Tibial nerve (tissue), 4 donors: ENCODE measurements around the gene ZBTB11. TPM values are rescaled to one million over a fixed set of nuclear protein-coding genes. Genes with fewer than 3 reads are reported as not detected.
"Not testable (repeated sequence)": the region's sequence is repeated elsewhere in the genome, so short reads cannot be mapped to it uniquely, and the experiment has no call there.

Experiments used
- DNase-seq, 2 donors: peaks; one replicate each; pipeline ENCODE4 v3.0.0-alpha.2; 2019; ENCODE audit warnings: low spot score in 2 of 2
- H3K27ac ChIP-seq, 4 donors: fragments of 200-600 bp; sonication (generic) in 3 of 4; one replicate each; pipeline ENCODE4 v1.5.1; 2017 to 2019; ENCODE audit warnings: mild to moderate bottlenecking in 1 of 4
- H3K27me3 ChIP-seq, 2 donors: fragments of 200-600 bp; sonication (generic) in 1 of 2; one replicate each; pipeline versions ENCODE4 v1.5.1 to v1.6.0; 2017 to 2019
- H3K36me3 ChIP-seq, 3 donors: fragments of 200-600 bp; sonication (generic); one replicate each; pipeline ENCODE4 v1.5.1; 2018 to 2019
- H3K4me1 ChIP-seq, 4 donors: fragments of 200-600 bp; sonication (generic) in 3 of 4; one replicate each; pipeline ENCODE4 v1.5.1; 2017 to 2019
- H3K4me3 ChIP-seq, 4 donors: fragments of 200-600 bp; sonication (generic) in 3 of 4; one replicate each; pipeline ENCODE4 v1.5.1; 2017 to 2019; ENCODE audit warnings: mild to moderate bottlenecking in 1 of 4, moderate library complexity in 1 of 4
- H3K9me3 ChIP-seq, 4 donors: fragments of 200-600 bp; sonication (generic) in 3 of 4; one replicate each; pipeline ENCODE4 v1.5.1; 2017 to 2019
- EP300 ChIP-seq, 2 donors: sonication (generic); formaldehyde crosslinking; IDR thresholded peaks; one replicate each; pipeline ENCODE4 v1.6.1; 2017; ENCODE audit warnings: antibody characterized with exemption in 2 of 2, mild to moderate bottlenecking in 1 of 2
- POLR2A ChIP-seq, 2 donors: fragments of 450-650 bp; IDR thresholded peaks; one replicate each; pipeline ENCODE4 v1.6.1; 2017; ENCODE audit warnings: antibody characterized with exemption in 2 of 2, mild to moderate bottlenecking in 2 of 2, moderate library complexity in 2 of 2
- WGBS, 2 donors: methylation state at CpG; one replicate each; pipeline ENCODE4 v1.1.5; 2018; 5-methylcytosine and 5-hydroxymethylcytosine counted together
- total RNA-seq, 4 donors: library from RNA; depleted of rRNA; stranded (reverse); fragments of >200 nt; gene quantifications; one replicate each; pipeline ENCODE4 v1.1.0, GENCODE V29; 2016
- TF ChIP-seq, protein P1 (sequence below), 5 experiments: fragments of 200-600 bp in 3 of 5; fragments of 450-650 bp in 2 of 5; sonication (generic) in 3 of 5; IDR thresholded peaks; one replicate each; pipeline ENCODE4 v1.5.1; 2016 to 2019; ENCODE audit warnings: antibody characterized with exemption in 5 of 5, mild to moderate bottlenecking in 3 of 5, moderate library complexity in 2 of 5

The ZBTB11 gene
- total RNA-seq, 4 donors from 2014 or later: 18.3 to 20.5 (median 19.6) TPM

DNA sequence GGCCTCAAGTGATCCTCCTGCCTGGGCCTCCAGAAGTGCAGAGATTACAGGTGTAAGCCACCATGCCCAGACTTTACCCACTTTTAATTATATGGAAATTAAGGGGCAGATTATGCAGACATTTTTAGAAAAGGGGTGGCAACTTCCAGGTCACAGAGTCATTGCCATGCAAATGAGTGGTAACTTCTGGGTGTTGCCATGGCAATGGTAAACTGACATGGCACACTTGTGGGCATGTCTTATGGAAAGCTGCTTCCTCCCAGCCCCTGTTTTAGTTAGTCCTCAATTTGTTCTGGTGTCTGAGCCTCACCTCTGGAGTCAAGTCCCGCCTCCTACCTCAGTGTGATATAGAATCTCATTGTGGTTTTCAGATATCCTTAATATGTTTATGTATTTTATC, 53.3 kb downstream of the ZBTB11 start:
- TF ChIP-seq, protein P1, sequence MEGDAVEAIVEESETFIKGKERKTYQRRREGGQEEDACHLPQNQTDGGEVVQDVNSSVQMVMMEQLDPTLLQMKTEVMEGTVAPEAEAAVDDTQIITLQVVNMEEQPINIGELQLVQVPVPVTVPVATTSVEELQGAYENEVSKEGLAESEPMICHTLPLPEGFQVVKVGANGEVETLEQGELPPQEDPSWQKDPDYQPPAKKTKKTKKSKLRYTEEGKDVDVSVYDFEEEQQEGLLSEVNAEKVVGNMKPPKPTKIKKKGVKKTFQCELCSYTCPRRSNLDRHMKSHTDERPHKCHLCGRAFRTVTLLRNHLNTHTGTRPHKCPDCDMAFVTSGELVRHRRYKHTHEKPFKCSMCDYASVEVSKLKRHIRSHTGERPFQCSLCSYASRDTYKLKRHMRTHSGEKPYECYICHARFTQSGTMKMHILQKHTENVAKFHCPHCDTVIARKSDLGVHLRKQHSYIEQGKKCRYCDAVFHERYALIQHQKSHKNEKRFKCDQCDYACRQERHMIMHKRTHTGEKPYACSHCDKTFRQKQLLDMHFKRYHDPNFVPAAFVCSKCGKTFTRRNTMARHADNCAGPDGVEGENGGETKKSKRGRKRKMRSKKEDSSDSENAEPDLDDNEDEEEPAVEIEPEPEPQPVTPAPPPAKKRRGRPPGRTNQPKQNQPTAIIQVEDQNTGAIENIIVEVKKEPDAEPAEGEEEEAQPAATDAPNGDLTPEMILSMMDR (IDR thresholded peaks at IDR 0.05): no peak
- TF ChIP-seq POLR2A (IDR thresholded peaks at IDR 0.05) (no peak), EP300 (IDR thresholded peaks at IDR 0.05) (no peak)
- H3K27ac ChIP-seq: no peak overlapping the region
- DNase-seq: no peak
- no peaks in the 10 kb centered on the region for H3K36me3 ChIP-seq
- H3K9me3 ChIP-seq: peaks cover 0 to 8% (median 0%) of the 10 kb centered on the region in 4 donors
- no peaks in the 10 kb centered on the region for H3K27me3 ChIP-seq
- H3K4me1 ChIP-seq: no peaks in the 10 kb centered on the region
- H3K4me3 ChIP-seq: no peak overlapping the region
- 93 to 94% methylated on average over 1 of the region's 1 CpG for WGBS, 2 donors

DNA sequence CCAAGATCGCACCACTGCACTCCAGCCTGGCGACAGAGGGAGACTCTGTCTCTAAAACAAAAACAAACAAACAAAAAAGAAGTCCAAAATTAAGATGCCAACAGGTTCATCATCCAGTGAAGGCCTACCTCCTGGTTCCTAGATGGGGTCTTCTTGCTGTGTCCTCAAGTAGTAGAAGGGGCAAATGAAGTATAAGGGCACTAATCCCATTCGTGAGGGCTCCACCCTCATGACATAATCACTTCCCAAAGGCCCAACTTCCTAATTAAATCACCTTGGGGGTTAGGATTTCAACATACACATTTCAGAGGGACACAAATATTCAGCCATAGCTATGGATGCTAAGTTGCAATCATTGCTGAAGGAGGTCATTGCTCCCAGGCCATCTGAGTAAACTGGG, 57.2 kb downstream of the ZBTB11 start:
- no peak overlapping the region for H3K4me3 ChIP-seq
- no peak overlapping the region for H3K27ac ChIP-seq
- H3K4me1 ChIP-seq: no peaks in the 10 kb centered on the region
- H3K36me3 ChIP-seq: no peaks in the 10 kb centered on the region
- peaks cover 0 to 8% (median 0%) of the 10 kb centered on the region in 4 donors for H3K9me3 ChIP-seq
- TF ChIP-seq EP300 (IDR thresholded peaks at IDR 0.05) (no peak), POLR2A (IDR thresholded peaks at IDR 0.05) (no peak)
- TF ChIP-seq, protein P1 (IDR thresholded peaks at IDR 0.05): no peak
- no peaks in the 10 kb centered on the region for H3K27me3 ChIP-seq
- DNase-seq: no peak
- 90 to 97% methylated on average over 3 of the region's 3 CpGs for WGBS, 2 donors

DNA sequence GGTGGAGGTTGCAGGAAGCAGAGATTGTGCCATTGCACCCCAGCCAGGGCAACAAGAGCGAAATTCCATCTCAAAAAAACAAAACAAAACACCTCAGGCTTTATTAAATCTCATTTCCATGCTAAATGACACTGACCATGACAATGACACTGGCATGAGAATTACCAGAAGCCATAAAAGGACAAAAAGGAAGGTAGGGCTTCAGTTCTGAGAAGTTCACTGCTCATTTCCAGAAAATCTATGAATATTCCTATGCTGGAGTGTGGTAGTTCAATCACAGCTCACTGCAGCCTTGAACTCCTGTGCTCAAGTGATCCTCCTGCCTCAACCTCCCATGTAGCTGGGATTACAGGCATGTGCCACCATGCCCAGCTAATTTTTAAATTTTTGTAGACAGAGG, 58.2 kb downstream of the ZBTB11 start:
- H3K4me1 ChIP-seq: no peaks in the 10 kb centered on the region
- TF ChIP-seq, protein P1 (IDR thresholded peaks at IDR 0.05): no peak
- TF ChIP-seq POLR2A (IDR thresholded peaks at IDR 0.05) (no peak), EP300 (IDR thresholded peaks at IDR 0.05) (no peak)
- DNase-seq: no peak
- H3K27me3 ChIP-seq: no peaks in the 10 kb centered on the region
- no peak overlapping the region for H3K27ac ChIP-seq
- WGBS, 2 donors: 70 to 91% methylated on average over 1 of the region's 1 CpG
- H3K4me3 ChIP-seq: no peak overlapping the region
- H3K36me3 ChIP-seq: no peaks in the 10 kb centered on the region
- peaks cover 0 to 8% (median 0%) of the 10 kb centered on the region in 4 donors for H3K9me3 ChIP-seq

DNA sequence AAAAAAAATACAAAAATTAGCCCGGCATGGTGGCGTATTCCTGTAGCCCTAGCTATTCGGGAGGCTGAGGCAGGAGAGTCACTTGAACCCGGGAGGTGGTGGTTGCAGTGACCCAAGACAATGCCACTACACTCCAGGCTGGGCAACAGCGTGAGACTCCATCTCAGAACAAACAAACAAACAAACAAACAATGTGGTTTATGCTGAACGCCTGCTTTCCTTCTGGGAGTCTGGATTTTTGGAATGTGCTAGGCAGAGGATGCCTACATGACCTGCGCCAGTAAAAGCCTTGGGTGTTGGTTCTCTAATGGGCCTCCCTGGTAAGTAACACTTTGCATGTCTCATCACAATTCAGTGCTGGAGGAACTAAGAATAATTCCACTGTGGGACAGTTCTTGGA, 59.5 kb downstream of the ZBTB11 start:
- H3K9me3 ChIP-seq: peaks cover 0 to 8% (median 0%) of the 10 kb centered on the region in 4 donors
- no peaks in the 10 kb centered on the region for H3K36me3 ChIP-seq
- no peak for DNase-seq
- no peak overlapping the region for H3K4me3 ChIP-seq
- H3K27me3 ChIP-seq: no peaks in the 10 kb centered on the region
- TF ChIP-seq EP300 (IDR thresholded peaks at IDR 0.05) (no peak), POLR2A (IDR thresholded peaks at IDR 0.05) (no peak)
- TF ChIP-seq, protein P1 (IDR thresholded peaks at IDR 0.05): no peak
- H3K4me1 ChIP-seq: no peaks in the 10 kb centered on the region
- WGBS, 2 donors: 84 to 90% methylated on average over 7 of the region's 7 CpGs
- H3K27ac ChIP-seq: no peak overlapping the region

DNA sequence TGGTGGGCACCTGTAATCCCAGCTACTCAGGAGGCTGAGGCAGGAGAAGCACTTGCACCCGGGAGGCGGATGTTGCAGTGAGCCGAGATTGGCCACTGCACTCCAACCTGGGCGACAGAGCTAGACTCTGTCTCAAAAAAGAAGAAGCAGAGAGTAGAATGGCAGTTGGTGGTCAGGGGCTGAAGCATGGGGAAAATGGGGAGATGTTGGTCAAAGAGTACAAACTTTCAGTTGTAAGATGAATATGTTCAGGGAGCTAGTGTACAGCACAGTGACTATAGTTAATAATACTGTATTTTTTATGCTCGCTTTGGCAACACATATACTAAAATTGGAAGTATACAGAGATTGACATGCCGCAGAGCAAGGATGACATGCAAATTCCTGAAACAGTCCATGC, 61.4 kb downstream of the ZBTB11 start:
- Histone ChIP-seq H3K9me3 (peaks cover 0 to 8% (median 0%) of the 10 kb centered on the region in 4 donors), H3K27me3 (no peaks in the 10 kb centered on the region), H3K4me1 (no peaks in the 10 kb centered on the region), H3K36me3 (no peaks in the 10 kb centered on the region), H3K4me3 (no peak overlapping the region), H3K27ac (no peak overlapping the region)
- no peak for DNase-seq
- WGBS, 2 donors: 91 to 92% methylated on average over 6 of the region's 6 CpGs
- TF ChIP-seq POLR2A (IDR thresholded peaks at IDR 0.05): no peak
- TF ChIP-seq, protein P1 (IDR thresholded peaks at IDR 0.05): no peak
- no peak for TF ChIP-seq EP300 (IDR thresholded peaks at IDR 0.05)

DNA sequence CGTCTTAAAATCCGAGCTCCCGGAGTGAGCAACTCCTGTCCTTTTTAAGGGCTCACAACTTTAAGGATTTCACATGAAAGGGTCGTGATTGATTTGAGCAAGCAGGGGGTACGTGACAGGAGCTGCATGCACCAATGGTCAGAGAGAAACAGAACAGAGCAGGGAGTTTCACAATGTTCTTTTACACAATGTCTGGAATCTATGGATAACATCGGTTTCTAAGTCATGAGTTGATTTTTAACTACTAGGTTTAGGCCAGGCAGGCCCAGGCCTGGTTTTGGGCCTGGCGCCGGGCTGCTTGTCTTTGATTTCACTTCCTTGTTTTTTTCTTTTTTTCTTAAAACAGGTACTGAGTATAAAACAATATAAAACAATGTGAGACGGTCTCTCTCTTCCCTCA, 63.9 kb downstream of the ZBTB11 start:
- not testable (repeated sequence) for H3K9me3 ChIP-seq, H3K4me3 ChIP-seq, H3K36me3 ChIP-seq, H3K27ac ChIP-seq, DNase-seq, H3K27me3 ChIP-seq, H3K4me1 ChIP-seq
- 76 to 82% methylated on average over 9 of the region's 9 CpGs for WGBS, 2 donors
